Measurements from ENCODE around the gene C11orf65.

Gene C11orf65

GRCh38 chr11:108364159-108364558 lies 103.2 kb downstream of the C11orf65 start:
- no peak for DNase-seq

- DNase-seq = peak; percentile 49
Observed at GRCh38 chr11:108351468-108351867, 115.9 kb downstream of the C11orf65 start.

GRCh38 chr11:108346451-108346850 lies 120.9 kb downstream of the C11orf65 start:
- DNase-seq = no peak

- DNase-seq = no peak
Observed at GRCh38 chr11:108345767-108346166, 121.6 kb downstream of the C11orf65 start.

- DNase-seq = no peak
Observed at GRCh38 chr11:108343714-108344113, 123.6 kb downstream of the C11orf65 start.

- DNase-seq = no peak
Observed at GRCh38 chr11:108341654-108342053, 125.7 kb downstream of the C11orf65 start.

- no peak for DNase-seq
Observed at GRCh38 chr11:108340973-108341372, 126.4 kb downstream of the C11orf65 start.

GRCh38 chr11:108338750-108339149 lies 128.6 kb downstream of the C11orf65 start:
- no peak for DNase-seq

GRCh38 chr11:108333403-108333899 lies 133.9 kb downstream of the C11orf65 start:
- no peak for DNase-seq

Measured in MV-4-11 (cell line).